Effector CD8-positive, alpha-beta T cell (primary cell): ENCODE results near the gene GAB1.

Source experiments
- DNase-seq: peaks from one replicate; lab custom pipeline; 2025; lab: John Stamatoyannopoulos, UW

The GAB1 gene

GRCh38 chr4:143417679-143418403 lies 81.2 kb downstream of the GAB1 start:
- DNase-seq, result no peak

GRCh38 chr4:143420227-143420626 lies 83.6 kb downstream of the GAB1 start:
- no peak for DNase-seq

GRCh38 chr4:143421609-143422008 lies 84.9 kb downstream of the GAB1 start:
- no peak for DNase-seq

DNA sequence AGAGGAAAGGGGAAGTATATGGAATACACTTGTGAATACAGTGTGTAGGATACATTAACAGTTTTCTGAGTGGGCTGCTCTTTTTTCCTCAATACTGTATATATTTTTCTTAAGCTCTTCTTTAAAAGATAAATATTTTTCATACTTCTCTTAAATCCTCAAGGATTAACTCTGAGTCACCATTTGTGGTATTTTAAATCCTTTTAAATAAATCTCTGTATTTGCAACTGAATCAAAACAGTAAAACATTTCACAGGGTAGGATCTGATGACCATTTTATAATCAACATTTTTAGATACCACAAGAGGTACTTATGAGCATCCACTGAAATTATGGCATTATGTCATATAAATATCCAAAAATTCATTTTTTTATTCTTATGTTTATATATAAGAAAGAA lies 87.6 kb downstream of the GAB1 start:
- DNase-seq, result no peak

DNA sequence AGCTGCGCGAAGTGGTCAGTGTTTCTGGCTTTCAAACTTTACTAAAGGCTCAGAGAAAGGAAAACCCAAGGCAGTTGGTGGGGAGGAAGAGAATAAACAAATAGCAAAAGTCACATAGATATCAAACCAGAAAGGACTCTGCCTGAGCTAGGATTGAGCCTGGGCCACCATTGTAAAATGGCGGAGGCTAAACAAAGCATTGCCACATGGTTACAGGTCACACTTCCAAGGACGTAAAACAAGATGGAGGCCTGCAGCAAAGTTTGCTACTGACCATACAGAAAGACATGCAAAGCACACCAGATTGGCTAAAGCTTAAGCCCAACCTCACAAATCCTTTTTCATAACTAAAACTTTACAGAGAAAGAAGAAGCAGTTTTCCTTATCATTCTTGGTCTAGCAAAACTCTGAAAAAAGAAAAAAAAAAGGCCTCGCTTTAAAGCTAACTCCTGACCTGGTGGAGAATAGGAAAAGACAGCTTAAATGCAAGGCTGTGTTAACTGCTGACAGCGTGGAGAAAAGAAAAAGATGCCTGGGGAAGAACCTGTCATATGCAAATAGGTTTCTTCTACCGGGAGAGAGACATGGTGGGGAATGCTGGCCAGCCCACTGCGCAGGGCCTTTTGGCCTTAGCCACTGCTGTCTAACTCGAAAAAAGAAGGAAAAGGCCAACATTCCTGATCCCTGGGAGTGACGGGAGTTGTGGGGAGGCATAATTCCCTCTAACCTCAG lies 95.0 kb downstream of the GAB1 start:
- DNase-seq, result no peak

DNA sequence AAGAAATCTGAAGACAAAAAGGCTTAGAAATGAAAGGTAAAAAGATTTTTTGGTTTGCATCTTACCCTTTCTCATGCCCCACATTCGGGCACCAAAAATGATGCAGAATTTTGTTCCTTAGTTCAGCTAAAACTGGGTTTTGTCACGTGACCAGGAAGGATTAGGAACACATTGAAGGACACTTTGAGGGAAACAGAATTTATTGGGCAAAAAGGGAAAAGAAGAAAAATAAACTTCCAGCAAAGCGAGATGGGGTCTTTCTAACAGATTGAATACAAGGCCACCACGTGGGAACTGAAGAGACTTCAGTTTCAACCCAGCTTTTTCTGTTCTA lies 95.5 kb downstream of the GAB1 start:
- DNase-seq, result no peak

DNA sequence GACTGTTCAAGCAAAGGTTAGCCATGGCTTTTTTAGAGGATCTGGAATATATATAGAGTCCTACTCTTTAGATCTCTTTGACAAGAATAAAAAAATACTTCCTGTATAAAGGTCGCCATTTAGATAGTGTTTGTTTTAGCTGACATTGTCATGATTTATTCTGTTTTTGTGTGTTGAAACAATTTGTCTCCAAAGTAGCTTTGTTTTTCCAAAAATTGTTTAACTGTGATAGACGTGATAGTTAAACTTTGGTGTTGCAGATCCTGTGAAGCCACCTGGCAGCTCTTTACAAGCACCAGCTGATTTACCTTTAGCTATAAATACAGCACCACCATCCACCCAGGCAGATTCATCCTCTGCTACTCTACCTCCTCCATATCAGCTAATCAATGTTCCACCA lies 96.6 kb downstream of the GAB1 start:
- no peak for DNase-seq

DNA sequence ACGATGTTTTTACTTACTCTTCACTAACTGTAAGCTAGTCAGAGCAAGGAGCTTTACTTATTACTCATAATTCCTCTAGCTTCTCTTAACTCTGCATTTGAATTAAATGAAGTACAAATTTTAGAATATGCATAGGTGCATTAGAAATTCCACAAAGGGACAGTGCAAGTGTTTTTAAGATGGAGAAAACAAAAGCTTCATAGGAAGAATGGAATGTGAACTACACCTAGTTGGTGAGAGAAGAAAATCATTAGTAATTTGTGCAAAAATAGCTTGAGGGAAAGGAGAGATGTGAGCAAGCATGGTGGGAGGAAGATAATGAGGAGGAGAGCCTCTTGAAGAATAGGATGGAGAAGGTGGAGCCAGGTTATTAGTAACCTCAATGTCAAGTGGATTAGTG lies 99.3 kb downstream of the GAB1 start:
- no peak for DNase-seq

DNA sequence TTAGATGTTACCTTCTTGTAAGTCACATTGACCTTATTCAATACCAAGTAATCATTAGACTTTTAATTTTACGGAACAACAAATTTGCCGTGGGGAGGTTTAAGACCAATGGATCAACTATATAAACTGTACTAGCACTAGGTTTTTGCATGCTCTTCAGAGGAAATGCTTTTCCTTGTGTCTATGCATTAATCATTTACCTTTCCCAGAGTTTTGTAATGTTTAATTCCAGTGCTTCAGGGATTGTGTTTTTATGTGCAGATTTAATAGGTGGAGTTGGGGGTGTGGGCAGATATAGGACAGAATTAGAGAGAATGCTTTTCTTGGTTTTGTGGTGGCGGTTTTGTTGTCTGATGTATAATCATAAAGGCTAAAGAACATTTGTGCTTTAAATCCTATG lies 100.8 kb downstream of the GAB1 start:
- no peak for DNase-seq

GRCh38 chr4:143437937-143438336 lies 101.3 kb downstream of the GAB1 start:
- no peak for DNase-seq

- no peak for DNase-seq
Measured at GRCh38 chr4:143438710-143439109, 102.0 kb downstream of the GAB1 start.

DNA sequence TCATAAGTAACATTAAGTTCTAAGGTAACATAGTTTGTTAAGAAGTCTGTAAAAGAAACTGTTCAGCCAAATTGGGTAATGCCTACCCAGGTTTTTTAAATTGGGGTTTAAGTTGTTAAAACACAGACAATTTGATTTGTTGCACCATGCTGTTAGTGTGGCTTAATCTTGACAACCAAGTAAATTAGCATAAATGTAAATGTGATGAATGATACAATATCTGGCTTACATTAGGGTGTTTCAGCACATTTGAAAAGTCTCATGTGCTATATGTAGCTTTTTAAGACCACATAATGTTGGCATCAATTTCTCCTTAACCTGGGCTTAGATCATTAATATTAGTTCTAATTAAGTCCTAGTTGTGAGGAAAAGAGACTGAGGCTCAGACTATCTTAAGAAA lies 104.4 kb downstream of the GAB1 start:
- no peak for DNase-seq

DNA sequence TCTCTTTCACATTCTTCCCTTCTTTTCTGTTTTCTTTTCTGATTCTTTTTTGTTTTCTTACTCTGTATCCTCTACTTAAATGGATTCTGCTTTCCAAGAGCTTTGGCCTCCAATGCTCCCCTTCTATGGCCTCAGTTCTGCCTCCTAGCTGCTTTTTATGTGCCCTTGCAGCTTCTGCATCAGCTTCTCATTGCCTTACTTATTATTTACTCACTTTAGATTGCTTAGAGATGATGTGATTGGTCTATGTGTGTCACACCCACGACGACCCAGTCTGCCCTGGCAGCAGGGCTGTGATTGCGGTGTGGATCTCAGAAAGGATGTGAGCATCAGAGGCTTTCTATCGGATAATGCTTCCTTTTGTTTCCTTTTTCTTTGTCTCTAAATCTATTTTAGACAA lies 105.0 kb downstream of the GAB1 start:
- no peak for DNase-seq

- DNase-seq, result no peak
Measured at GRCh38 chr4:143443728-143444127, 107.1 kb downstream of the GAB1 start.

GRCh38 chr4:143451186-143451585 lies 114.5 kb downstream of the GAB1 start:
- DNase-seq, result no peak

DNA sequence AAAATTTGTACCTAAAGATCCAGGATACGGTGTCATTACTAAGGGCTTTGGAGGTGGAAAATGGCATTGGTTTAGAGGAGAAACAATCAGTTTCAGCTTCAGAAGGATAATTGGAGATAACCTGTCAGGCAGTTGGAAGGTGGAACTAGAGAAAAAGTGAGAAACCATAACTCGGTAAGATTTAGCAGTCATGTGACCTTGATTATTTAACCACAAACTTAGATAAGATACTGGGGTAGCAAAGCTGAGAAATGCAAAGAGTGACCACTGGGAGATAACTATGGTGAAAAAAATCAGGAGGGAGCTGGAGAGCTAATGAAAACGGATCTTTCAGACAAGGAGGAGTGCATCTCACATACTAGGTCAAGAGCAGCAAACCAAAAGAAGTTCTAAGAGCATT lies 118.5 kb downstream of the GAB1 start:
- DNase-seq, result no peak

- DNase-seq, result no peak
Measured at GRCh38 chr4:143458966-143459365, 122.3 kb downstream of the GAB1 start.

- DNase-seq, result no peak
Measured at GRCh38 chr4:143473334-143474126, 136.9 kb downstream of the GAB1 start.

DNA sequence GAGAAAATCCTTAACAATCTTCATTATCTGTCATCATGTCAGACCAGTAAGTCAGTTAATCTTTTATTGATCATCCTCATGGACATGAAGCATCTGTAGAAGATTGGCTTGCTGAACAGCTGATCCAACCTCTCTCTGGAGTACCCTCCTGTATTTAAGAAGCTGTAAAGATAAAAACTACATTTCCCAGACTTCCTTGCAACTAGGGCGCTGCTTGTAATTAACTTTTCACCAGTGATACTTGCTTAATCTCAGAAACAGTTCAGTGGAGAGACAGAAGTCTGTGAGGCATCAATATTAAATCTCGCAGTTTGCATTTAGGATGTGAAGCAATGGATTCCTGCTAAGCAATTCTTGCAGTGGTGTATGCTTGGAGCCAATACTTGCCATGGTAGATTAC lies 140.8 kb downstream of the GAB1 start:
- no peak for DNase-seq

- DNase-seq, result no peak
Measured at GRCh38 chr4:143481361-143481760, 144.7 kb downstream of the GAB1 start.

DNA sequence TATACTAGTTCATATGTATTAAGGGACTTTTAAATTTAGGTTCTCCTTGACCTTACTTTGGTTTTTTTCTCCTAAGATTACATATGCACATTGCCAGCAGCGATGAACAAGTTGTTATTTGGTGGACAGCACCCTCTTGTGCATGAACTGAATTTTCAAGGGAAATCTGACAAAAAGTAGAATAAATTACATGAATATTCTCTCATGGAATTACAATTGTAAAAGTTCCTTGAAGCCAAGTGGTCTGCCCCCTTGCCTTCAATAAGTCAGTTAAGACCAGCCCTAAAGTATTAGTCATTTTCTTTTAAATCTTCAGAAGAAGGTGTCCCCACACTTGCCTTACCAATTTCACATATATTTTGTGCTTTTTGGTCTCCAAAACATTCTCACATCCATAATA lies 146.2 kb downstream of the GAB1 start:
- no peak for DNase-seq

DNA sequence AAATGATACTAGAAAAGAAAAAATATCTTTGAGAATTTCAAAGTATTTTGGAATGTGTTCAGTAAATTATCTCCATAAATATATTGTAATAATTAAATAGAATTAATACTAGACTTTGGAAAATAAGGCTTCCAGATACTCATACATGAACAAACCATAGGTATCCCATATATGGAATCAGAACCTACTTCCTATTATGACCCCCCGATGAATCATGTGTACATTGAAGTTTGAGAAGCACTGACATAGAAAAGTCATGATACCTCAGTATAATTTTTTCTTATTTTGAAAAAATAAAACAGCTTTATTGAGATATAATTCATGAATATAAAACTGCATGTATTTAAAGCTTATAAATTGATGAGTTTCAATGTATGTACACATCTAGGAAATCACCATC lies 149.6 kb downstream of the GAB1 start:
- DNase-seq, result no peak

GRCh38 chr4:143488687-143489086 lies 152.0 kb downstream of the GAB1 start:
- no peak for DNase-seq
